Stimulated activated CD4-positive, alpha-beta T cell treated with anti-CD3 and anti-CD28 coated beads, Interleukin-15, amount 100 ng/mL, for 1 hour (primary cell): ENCODE results near the gene TSHZ2.
"Not testable (repeated sequence)": the region's sequence is repeated elsewhere in the genome, so short reads cannot be mapped to it uniquely, and the experiment has no call there.

Experiments
- DNase-seq, 2 donors: peaks; one replicate each; pipeline ENCODE4 v3.0.0-alpha.2; 2020; ENCODE audit warnings: low read depth in 1 of 2, low spot score in 1 of 2

TSHZ2 gene

DNA sequence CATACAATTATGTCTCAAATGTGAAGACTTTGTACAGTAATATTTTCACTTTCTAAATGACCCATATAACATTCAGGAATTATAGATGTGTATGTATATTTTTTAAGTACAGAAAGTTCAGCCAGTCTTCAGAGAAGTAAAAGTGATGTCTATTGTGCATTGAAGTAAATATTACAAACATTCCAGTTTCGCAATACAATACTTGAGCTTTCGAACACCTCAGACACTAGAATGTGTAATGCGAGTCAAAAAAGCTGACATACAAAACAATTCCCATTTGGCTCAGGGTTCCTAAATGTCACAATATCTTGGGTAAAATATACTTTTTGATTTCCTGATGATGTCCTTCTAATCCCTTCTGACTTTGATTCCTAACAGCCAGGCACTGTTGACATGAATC lies 520.1 kb downstream of the TSHZ2 start:
- DNase-seq: no peak

GRCh38 chr20:53493311-53493857 lies 521.2 kb downstream of the TSHZ2 start:
- no peak for DNase-seq

GRCh38 chr20:53494753-53495152 lies 522.6 kb downstream of the TSHZ2 start:
- no peak for DNase-seq

DNA sequence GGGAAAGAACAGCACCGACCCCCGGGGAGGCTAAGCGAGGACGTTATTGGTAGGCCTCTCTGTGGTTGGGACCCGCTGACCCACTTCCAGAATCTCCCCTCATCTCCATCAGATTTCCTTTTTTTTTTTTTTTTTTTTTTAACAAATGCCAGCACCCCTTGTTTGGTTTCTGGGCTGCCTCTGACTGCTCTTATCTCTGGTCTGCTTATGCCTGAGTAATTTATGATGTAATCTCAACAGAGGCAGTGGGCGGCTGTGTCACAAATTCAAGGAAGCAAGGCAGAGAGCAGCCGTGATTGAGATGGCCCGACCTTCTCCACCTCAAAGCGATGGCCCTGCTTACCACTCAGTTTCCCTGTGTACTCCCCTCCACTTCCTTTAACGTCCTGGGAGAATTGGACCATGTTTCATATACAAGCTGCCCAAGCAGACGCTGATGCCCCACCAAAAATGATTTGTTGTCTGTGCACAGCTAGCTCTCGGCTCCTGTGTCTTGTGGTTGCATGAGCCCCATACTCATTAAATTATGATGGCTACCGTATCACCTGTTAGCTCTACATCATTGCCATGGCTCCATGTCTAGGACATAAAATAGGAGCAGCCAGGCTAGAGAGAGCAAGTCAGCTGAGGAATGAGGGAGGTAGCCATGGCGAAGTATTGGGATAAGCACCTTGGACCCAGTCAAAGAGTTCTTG lies 523.4 kb downstream of the TSHZ2 start:
- DNase-seq: no peak

DNA sequence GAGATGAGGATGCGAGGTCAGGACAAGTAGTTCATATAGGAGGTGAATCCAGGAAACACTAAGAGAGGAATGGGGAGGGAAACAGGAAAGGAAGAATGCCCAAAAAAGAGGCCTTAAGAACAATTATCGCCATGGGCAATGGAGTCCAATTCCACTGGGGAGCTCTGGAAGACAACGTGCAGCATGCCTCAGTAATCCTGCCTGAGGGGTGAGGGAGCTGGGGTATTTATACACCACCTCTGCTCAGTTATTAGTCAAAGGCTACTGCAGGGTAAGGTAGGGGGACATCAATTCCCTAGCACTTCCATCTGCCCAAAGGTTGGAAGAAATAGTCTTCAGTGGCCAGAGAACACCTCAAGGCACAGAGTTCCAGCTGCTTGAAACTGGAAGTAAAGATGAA lies 525.1 kb downstream of the TSHZ2 start:
- no peak for DNase-seq

DNA sequence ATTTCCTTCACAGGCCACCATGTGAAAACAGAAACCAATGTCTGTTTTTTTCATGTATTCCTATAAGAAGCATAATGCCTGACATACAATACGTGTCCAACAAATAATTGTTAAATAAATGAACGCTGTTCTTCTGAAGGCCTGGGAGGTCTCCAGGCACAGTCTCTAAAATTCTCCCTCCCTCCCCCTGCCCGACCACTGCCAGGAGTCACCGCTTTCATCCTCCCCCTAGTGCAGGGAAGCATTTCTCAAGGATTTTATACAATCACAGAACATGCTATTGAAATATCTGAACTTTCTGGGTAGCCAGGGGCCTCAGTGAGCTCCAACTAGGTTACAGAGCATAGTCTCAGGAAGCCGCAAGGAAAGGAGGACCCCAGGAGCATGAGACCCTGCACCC lies 526.2 kb downstream of the TSHZ2 start:
- DNase-seq: no peak

DNA sequence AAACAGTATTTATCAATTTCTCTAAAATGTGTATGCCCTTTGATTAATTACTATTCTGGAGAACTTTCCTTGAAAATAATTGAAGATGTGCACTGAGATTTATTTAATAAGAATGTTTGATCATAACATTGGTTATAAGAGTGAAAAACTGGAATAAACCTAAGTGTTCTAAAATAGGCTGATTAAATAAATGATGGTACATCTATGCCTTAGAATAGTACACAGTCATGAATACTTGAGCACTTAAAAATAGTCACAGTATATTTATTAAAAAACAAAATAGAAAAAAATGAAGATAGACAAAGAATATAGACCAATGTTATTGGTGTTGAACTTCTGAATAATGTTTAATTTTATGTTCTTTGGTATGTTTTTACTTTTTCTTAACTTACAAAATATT lies 528.5 kb downstream of the TSHZ2 start:
- no peak for DNase-seq

DNA sequence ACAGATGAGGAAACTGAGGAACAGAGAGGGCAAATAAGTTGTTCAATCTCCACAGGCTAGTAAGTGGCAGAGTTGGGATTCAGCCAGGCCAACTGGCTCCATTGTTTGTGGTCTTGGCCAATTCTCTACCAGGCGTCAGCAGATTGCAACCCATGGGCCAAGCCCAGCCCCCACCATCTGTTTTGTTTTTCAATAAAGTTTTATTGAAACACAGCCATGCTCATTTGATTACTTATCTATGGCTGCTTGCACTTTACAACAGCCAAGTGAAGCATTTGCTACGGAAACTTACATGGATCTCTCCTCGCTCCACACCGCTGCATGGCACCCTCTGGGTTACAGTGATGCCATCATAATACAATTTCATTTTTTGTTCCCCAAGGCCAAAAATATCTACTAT lies 530.7 kb downstream of the TSHZ2 start:
- no peak for DNase-seq

DNA sequence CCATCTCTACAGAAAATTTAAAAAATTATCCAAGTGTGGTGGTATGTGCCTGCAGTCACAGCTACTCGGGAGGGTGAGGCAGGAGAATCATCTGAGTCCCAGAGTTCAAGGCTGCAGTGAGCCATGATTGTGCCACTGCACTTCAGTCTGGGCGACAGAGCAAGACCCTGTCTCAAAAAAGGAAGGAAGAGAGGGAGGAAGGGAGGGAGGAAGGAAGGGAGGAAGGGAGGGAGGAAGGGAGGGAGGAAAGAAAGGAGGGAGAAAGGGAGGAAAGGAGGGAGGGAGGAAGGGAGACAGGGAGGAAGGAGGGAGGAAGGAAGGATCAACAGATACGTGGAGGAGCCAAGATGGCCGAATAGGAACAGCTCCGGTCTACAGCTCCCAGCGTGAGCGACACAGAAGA lies 531.4 kb downstream of the TSHZ2 start:
- no peak for DNase-seq

DNA sequence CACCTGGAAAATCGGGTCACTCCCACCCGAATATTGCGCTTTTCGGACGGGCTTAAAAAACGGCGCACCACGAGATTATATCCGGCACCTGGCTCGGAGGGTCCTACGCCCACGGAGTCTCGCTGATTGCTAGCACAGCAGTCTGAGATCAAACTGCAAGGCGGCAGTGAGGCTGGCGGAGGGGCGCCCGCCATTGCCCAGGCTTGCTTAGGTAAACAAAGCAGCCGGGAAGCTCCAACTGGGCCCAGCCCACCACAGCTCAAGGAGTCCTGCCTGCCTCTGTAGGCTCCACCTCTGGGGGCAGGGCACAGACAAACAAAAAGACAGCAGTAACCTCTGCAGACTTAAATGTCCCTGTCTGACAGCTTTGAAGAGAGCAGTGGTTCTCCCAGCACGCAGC lies 531.9 kb downstream of the TSHZ2 start:
- DNase-seq: not testable (repeated sequence)

DNA sequence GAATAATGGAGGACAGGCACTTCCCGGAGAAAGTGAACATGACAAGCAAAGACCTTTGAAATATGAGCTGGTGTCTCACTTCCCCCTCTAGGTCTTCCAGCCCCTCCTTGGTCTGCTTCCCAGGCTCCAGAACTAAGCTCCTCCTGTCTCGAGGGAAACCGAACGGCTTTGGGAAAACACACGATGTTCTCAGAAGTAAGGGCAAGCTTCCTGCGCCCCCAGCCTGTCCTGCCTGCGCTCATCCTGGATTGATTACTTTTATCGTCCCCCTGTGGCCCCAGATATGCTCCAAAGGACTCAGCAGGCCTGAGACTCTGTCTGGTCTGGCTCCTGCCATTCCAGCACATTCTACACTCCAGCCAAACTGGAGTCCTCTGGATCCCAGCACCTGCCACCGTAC lies 538.1 kb downstream of the TSHZ2 start:
- DNase-seq: no peak

GRCh38 chr20:53510704-53511103 lies 538.5 kb downstream of the TSHZ2 start:
- no peak for DNase-seq

DNA sequence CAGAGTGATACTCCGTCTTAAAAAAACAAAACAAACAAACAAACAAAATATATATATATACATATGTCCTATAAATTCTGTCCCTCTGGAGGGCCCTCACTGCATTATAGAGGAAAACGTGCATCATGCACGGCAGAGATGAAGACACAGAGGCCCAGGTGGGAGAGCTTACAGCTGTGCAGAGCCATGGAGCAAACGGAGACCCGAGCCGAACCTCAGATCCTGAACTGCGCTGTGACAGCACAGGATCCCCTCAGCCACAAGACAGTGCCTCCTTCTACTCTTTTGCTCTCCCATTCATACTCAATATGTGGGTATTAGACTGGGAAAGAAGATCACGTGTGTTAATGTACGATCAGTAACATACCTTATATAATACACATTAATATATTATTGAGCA lies 539.9 kb downstream of the TSHZ2 start:
- DNase-seq: no peak

DNA sequence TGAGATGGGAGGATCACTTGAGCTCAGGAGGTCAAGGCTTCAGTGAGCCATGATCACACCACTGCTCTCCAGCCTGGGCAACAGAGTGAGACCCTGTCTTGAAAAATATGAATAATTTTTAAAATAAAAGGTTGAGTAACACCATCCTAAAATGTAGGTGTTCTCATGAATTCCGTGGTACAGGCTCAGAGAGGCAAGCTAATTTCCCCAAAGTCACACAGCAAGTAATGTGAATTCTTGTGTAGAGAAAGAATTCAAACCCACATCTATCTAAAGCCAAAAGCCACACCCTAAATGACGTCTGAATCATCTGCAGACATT lies 541.0 kb downstream of the TSHZ2 start:
- no peak for DNase-seq

DNA sequence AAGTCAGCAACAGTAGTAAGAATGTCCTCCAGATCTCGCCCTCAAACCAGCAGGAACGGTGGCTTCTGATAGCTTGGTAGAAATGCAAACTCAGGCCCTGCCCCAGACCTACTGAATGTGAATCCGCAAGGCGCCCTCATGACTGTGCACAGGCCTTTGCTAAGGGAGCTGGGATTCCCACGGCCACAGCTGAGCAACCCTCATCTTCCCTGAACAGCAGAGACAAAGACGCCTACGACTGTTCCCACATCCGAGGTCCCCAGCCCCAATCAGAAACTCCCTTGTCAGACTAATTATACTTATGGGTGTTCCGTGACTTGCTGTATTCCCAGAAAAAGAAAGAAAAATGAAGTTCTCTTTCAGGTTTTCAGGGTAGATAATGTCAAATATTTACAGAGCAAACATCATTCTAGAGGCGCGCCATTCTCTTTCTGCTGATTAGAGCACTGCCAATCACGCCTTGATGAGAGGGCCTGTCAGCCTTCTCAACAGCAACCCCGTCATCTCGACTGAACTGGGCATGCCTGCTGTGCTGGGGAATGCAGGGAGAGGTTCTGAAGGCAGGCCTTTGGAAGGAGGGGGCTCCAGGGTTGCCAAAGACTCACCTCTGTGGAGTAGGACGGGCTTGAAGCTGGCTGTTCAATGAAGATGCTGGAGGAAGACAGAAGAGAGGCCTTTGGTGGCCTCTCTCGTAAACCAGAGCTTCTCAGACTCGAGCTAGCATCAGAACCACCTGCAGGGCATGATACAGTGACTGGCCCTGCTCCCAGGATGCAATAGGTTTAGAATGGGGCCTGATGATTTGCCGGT lies 541.5 kb downstream of the TSHZ2 start:
- DNase-seq: no peak

DNA sequence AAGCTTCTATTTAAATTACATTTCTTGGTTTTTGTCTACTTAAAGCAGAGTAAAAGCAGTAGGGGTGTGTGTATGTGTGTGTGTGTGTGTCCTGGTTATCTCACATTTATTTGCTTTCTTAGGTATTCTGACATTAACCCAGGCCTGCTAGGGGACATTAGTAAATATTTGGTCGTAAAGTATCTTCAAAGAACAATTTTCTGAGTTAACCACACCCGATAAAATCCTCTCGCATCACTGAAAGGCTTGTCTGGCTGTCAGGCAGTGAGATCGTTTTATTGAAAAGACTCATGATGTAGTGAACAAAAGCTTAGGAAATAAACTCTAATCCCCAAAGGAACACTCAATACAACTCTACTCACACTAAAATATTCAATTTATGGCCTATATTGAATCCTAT lies 543.6 kb downstream of the TSHZ2 start:
- no peak for DNase-seq

DNA sequence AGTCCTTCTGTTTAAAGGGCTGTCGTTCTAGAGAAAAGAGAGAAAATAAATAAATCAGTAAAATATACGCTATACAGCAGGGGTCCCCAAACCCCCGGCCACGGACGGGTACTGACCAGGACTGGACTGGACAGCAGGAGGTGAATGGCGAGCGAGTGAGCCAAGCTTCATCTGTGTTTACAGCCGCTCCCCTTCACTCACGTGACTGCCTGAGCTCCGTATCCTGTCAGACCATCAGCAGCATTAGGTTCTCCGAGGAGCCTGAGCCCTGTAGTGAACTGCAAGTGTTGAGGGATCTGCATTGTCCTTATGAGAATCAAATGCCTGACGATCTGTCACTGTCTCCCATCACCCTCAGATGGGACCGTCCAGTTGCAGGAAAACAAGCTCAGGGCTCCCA lies 545.0 kb downstream of the TSHZ2 start:
- DNase-seq: no peak

DNA sequence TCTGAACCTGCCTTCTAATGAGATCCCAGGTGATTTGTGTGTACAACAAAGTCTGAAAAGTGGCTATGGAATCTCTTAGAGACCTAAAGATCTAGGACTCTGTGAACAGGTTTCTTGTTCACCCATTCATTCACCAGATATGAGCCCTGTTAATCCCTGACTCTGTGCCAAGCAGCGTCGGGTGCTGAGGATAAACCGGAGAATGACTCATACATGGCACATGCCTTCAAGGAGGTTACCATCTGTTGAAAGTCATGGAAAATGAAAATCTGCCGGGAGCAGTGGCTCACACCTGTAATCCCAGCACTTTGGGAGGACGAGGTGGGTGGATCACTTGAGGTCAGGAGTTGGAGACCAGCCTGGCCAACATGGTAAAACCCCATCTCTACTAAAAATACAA lies 549.3 kb downstream of the TSHZ2 start:
- not testable (repeated sequence) for DNase-seq

DNA sequence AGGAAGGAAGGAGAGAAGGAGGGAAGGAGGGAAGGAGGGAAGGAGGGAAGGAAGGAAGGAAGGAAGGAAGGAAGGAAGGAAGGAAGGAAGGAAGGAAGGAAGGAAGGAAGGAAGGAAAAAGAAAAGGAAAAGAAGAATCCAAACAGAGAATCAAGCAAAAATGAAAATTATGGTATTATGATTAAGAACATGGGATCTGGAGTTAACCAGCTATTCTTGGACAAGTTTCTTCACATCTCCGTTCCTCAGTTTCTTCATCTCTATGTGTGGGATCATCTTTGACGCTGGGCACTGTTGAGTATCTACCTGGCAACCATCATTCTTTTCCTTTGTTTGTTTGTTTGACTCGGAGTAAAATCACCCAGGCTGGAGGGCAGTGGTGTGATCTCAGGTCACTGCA lies 549.9 kb downstream of the TSHZ2 start:
- no peak for DNase-seq

DNA sequence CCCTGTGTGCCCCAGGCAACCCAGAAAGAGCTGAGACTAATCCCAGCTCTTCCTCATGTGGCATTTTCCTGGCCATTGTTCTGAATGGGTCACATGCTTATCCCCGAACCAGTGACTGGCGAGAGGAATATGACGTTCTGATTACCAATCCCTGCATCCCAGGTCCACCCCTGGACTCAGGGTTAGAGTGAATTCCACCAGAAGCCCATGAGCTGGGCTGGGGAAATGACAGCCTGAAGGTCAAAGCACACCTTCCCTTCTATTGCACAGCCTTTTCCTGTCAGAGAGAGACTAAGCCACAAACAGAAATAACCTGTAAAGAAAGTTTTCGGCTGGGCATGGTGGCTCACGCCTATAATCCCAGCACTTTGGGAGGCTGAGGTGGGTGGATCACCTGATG lies 550.5 kb downstream of the TSHZ2 start:
- no peak for DNase-seq

DNA sequence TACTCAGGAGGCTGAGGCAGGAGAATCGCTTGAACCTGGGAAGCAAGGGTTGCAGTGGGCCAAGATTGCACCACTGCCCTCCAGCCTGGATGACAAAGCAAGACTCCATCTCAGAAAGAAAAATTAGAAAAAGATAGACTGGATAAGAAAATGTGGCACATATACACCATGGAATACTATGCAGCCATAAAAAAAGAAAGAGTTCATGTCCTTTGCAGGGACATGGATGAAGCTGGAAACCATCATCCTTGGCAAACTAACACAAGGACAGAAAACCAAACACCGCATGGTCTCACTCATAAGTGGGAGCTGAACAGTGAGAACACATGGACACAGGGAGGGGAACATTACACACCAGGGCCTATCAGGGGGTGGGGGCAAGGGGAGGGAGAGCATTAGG lies 551.5 kb downstream of the TSHZ2 start:
- not testable (repeated sequence) for DNase-seq

- DNase-seq: no peak
Measured at GRCh38 chr20:53524589-53525312, 552.6 kb downstream of the TSHZ2 start.
